ENCODE measurements around the gene SUPT5H.

Gene SUPT5H

DNA sequence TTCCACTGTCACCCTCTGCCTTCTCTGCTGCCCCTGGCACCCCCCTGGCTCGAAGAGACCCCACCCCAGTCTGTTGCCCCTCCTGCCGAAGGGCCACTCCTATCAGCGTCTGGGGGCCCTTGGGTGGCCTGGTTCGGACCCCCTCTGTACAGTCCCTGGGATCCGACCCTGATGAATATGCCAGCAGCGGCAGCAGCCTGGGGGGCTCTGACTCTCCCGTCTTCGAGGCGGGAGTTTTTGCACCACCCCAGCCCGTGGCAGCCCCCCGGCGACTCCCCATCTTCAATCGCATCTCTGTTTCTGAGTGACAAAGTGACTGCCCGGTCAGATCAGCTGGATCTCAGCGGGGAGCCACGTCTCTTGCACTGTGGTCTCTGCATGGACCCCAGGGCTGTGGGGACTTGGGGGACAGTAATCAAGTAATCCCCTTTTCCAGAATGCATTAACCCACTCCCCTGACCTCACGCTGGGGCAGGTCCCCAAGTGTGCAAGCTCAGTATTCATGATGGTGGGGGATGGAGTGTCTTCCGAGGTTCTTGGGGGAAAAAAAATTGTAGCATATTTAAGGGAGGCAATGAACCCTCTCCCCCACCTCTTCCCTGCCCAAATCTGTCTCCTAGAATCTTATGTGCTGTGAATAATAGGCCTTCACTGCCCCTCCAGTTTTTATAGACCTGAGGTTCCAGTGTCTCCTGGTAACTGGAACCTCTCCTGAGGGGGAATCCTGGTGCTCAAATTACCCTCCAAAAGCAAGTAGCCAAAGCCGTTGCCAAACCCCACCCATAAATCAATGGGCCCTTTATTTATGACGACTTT lies 36.8 kb upstream of the SUPT5H start:
- H3K4me3 ChIP-seq (ENCODE audit: low read depth in 1 of 2, low read length in 1 of 2), result peak overlapping the region; percentile 98 to 100

DNA sequence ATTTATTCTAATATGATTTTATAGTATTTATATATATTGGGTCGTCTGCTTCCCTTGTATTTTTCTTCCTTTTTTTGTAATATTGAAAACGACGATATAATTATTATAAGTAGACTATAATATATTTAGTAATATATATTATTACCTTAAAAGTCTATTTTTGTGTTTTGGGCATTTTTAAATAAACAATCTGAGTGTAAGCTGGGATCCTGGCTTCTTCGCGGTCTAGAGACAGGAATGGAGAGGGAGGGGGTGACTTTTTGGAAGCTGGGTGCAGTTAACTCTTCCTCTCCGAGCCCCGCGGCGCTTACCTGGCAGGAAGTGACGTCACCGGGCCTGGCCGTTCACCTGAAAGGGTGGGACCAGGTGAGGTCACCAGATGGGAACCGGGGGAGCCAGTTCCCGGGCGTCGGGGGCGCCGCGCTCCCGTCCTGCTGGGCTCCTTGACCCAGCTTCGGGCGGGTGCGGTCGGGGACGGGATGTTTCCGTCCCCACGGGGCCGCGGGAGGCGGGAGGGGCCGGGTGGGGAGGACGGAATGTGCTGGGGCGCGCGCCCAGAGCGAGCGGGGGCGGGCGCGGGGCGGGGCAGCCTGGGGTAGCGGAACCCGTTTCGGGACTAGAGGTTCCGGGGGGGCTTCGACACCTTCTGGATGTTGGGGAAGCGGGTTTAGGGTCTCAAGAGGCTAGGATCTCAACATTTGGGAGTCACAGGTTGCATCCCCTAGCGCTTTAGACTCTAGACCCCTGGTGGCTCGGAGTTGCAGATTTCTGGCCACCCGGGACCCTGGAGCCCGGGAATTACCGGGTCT lies 36.0 kb upstream of the SUPT5H start:
- Histone ChIP-seq H3K27me3 (peaks cover 22% of the 10 kb centered on the region), H3K4me1 (ENCODE audit: control insufficient read depth in 1 of 2, insufficient read depth in 1 of 2, low read depth in 1 of 2, low read length in 1 of 2) (peaks cover 49 to 59% of the 10 kb centered on the region in 2 experiments), H3K9me3 (no peaks in the 10 kb centered on the region), H3K27ac (peak overlapping the region; percentile 100), H3K4me3 (ENCODE audit: low read depth in 1 of 2, low read length in 1 of 2) (peak overlapping the region; percentile 98 to 100), H3K36me3 (peaks cover 25% of the 10 kb centered on the region)
- TF ChIP-seq, protein P1, sequence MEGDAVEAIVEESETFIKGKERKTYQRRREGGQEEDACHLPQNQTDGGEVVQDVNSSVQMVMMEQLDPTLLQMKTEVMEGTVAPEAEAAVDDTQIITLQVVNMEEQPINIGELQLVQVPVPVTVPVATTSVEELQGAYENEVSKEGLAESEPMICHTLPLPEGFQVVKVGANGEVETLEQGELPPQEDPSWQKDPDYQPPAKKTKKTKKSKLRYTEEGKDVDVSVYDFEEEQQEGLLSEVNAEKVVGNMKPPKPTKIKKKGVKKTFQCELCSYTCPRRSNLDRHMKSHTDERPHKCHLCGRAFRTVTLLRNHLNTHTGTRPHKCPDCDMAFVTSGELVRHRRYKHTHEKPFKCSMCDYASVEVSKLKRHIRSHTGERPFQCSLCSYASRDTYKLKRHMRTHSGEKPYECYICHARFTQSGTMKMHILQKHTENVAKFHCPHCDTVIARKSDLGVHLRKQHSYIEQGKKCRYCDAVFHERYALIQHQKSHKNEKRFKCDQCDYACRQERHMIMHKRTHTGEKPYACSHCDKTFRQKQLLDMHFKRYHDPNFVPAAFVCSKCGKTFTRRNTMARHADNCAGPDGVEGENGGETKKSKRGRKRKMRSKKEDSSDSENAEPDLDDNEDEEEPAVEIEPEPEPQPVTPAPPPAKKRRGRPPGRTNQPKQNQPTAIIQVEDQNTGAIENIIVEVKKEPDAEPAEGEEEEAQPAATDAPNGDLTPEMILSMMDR (IDR thresholded peaks at IDR 0.05), result no peak

More for the DNA sequence above, 36.8 kb upstream of the SUPT5H start:
- Histone ChIP-seq H3K36me3 (peaks cover 25% of the 10 kb centered on the region), H3K9me3 (no peaks in the 10 kb centered on the region), H3K27me3 (peaks cover 14% of the 10 kb centered on the region), H3K4me1 (ENCODE audit: control insufficient read depth in 1 of 2, insufficient read depth in 1 of 2, low read depth in 1 of 2, low read length in 1 of 2) (peaks cover 55 to 64% of the 10 kb centered on the region in 2 experiments), H3K27ac (peak overlapping the region; percentile 100)
- TF ChIP-seq, protein P1 (IDR thresholded peaks at IDR 0.05), result no peak

DNA sequence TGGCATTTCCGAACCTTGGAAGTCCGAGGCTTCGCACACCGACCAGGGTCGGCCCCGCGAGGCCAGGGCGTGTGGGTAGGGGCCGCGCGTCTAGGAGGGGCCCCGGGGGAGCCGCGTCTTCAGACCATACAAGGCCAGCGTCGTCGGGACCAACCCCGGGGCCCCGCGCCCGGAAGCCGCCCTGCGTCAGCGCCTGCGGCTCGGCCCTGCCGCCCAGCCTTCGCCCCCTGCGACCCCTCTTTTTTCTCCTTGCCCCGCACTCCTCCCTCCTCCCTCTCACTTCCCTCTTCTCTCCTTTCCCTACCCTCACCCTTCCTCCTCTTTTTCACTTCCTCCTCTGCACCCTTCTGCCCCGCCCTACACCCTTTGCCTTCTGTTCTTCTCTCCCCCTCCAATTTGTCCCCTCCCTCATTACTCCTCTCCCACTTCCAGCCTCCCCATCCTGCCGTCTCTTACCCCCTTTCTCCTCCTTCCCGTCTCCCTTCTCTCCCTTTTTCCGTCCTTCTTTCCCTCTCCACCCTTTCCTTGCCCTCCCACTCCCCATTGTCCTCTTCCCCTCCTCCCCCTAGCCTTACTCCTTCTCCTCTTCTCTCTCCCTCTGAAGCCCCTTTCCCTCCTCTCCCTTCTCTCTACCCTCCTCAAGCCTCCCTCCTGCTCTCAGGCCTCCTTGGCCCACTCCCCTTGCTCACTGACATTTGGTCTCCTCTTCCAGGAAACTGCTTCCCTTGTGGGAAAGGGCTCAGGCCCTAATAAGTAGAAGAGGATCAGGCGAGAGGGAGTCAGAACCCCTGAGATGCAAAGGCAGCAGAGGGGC lies 35.2 kb upstream of the SUPT5H start:
- TF ChIP-seq, protein P1 (IDR thresholded peaks at IDR 0.05), result no peak
- peak overlapping the region; percentile 100 for H3K27ac ChIP-seq
- H3K4me1 ChIP-seq (ENCODE audit: control insufficient read depth in 1 of 2, insufficient read depth in 1 of 2, low read depth in 1 of 2, low read length in 1 of 2), result peaks cover 41 to 51% of the 10 kb centered on the region in 2 experiments
- H3K4me3 ChIP-seq (ENCODE audit: low read depth in 1 of 2, low read length in 1 of 2), result peak overlapping the region; percentile 98 to 100
- peaks cover 30% of the 10 kb centered on the region for H3K27me3 ChIP-seq
- H3K36me3 ChIP-seq, result peaks cover 25% of the 10 kb centered on the region
- no peaks in the 10 kb centered on the region for H3K9me3 ChIP-seq

DNA sequence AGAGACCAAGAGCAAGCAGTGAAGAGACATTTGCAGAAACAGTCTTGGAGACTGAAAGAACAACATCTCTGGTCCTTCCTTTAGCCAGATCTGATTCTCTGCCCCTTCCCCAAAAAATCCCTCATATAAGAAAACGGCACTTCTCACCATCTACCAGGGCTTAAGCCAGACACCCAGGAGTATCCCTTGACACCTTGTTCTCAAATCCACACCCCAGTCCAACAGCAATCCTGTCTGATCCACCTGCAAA lies 34.6 kb upstream of the SUPT5H start:
- Histone ChIP-seq H3K27me3 (peaks cover 31% of the 10 kb centered on the region), H3K4me3 (ENCODE audit: low read depth in 1 of 2, low read length in 1 of 2) (peak overlapping the region; percentile 98 to 100), H3K9me3 (no peaks in the 10 kb centered on the region), H3K4me1 (ENCODE audit: control insufficient read depth in 1 of 2, insufficient read depth in 1 of 2, low read depth in 1 of 2, low read length in 1 of 2) (peaks cover 36 to 46% of the 10 kb centered on the region in 2 experiments), H3K27ac (peak overlapping the region; percentile 100), H3K36me3 (peaks cover 25% of the 10 kb centered on the region)
- TF ChIP-seq, protein P1 (IDR thresholded peaks at IDR 0.05), result no peak

DNA sequence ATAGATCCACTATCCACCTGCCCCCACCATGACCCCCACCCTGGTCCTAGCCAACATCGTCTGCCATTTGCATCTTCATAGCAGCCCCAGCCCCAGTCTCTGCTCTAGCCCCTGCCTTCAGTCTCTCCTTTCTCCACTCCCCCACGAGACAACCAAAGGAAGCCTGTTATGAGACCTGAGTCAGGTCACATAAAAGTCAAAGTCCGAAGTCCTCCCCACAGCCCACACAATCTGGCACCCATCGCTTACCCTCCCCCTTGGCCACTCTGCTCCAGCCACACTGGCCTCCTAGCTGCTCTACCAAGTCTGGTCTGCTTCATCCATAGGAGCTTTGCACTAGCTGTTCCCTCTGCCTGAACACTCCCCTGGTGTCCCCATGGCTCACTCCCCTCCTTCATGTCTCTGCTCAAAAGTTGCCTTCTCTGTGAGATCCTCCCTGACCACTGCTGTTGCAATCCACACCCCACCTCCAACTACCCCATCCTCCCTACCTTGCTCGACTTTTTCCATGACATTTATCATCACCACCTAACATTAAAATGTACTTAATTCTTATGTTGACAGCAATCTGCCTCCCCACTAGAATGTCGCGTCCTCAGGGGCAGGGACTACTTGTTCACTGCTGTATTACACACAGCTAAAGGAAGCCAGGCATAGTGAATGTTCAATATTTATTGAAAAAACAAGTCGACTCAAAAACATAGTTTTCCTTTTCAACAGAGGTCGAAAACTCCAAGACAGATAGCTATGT lies 34.1 kb upstream of the SUPT5H start:
- TF ChIP-seq, protein P1 (IDR thresholded peaks at IDR 0.05), result no peak
- Histone ChIP-seq H3K27me3 (peaks cover 31% of the 10 kb centered on the region), H3K27ac (peak overlapping the region; percentile 100)

More for the DNA sequence above, 34.1 kb upstream of the SUPT5H start:
- peaks cover 25% of the 10 kb centered on the region for H3K36me3 ChIP-seq
- no peaks in the 10 kb centered on the region for H3K9me3 ChIP-seq
- H3K4me1 ChIP-seq (ENCODE audit: control insufficient read depth in 1 of 2, insufficient read depth in 1 of 2, low read depth in 1 of 2, low read length in 1 of 2), result peaks cover 34 to 41% of the 10 kb centered on the region in 2 experiments
- peak overlapping the region; percentile 98 to 100 for H3K4me3 ChIP-seq (ENCODE audit: low read depth in 1 of 2, low read length in 1 of 2)

Measured in neutrophil (primary cell).